ENCODE results near the gene LARP1. TPM values are rescaled to one million over a fixed set of nuclear protein-coding genes. Genes with fewer than 3 reads are reported as not detected.

Gene LARP1
- total and polyA plus RNA-seq, 10 of the 15 experiments (the other 5 are each of a cell fraction or from before 2014, with no cell fraction given): 22.6 to 227 (median 60.8) TPM

DNA sequence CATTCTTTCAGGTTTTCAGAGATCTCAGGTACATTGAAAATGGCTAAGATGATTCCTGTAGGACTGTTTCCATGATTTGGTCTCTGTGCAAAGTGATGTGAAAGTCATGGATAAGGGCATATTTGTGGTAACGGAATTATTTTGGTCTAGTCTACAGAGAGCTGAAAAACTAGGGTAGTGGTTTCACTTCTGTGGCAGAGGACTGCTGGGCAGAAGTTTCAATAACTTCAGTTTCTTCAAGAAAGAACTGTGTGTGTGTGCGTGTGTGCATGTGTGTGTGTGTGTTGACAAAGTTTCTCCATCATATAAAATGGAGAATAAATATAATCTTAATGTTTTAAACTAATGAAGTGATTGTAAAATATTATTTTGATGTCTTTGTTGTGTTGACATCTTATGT lies 107.6 kb downstream of the LARP1 start:
- Histone ChIP-seq H3K4me2 (ENCODE audit: control insufficient read depth, insufficient read depth) (peak overlapping the region; percentile 77), H4K20me1 (ENCODE audit: control insufficient read depth, insufficient read depth) (no peaks in the 10 kb centered on the region; the same call in 1 of the 2 replicates), H3K4me1 (ENCODE audit: control insufficient read depth, insufficient read depth, low read length) (peaks cover 17% of the 10 kb centered on the region), H3K27ac (ENCODE audit: control insufficient read depth, insufficient read depth) (0 out of 2 replicates have a peak overlapping the region, but pooled peaks have one; percentile 18), H3K9ac (ENCODE audit: control insufficient read depth, insufficient read depth, low read length) (no peak overlapping the region), H3K36me3 (ENCODE audit: control insufficient read depth in 2 of 2, insufficient read depth in 2 of 2, low read length in 1 of 2) (peaks cover 1 to 4% of the 10 kb centered on the region in 2 experiments), H3K27me3 (replicated peaks in 1 of 2; ENCODE audit: control insufficient read depth in 2 of 2, insufficient read depth in 2 of 2, low read length in 1 of 2) (no peaks in the 10 kb centered on the region), H2AFZ (ENCODE audit: control insufficient read depth, low read depth, low read length) (no peak overlapping the region), H3K79me2 (ENCODE audit: control insufficient read depth, insufficient read depth, low read length) (peaks cover 53% of the 10 kb centered on the region), H3K4me3 (peak overlapping the region; percentile 12; the same call in 1 of the 2 replicates), H3K9me3 (replicated peaks; ENCODE audit: control insufficient read depth, insufficient read depth, low read length) (no peaks in the 10 kb centered on the region)
- DNase-seq (ENCODE audit: low read depth, low spot score) (peak; percentile 27), FAIRE-seq (no peak), ATAC-seq (no peak)
- TF ChIP-seq RUNX3 (IDR thresholded peaks at IDR 0.05; ENCODE audit: low read length) (peak; percentile 15; the same call in 1 of the 2 replicates), SUZ12 (IDR thresholded peaks at IDR 0.05; ENCODE audit: unreplicated experiment) (no peak), IKZF2 (IDR thresholded peaks at IDR 0.05) (peak; percentile 16 to 44; a peak in 2 of 4 replicates), NFYA (IDR thresholded peaks at IDR 0.05; ENCODE audit: borderline replicate concordance, low read depth, low read length) (no peak), HDAC6 (IDR thresholded peaks at IDR 0.05; ENCODE audit: unreplicated experiment) (no peak)
- no TSS peak for BruUV-seq (replicated peaks)
- ChIA-PET RAD21 (ENCODE audit: unreplicated experiment) (no interaction called here), SMC1A (ENCODE audit: uncharacterized antibody, unreplicated experiment) (no interaction called here), POLR2A (interaction anchor here (0.6 to 1.0 kb wide), 2 partner anchors 101 to 215 kb away, joined by 3 read pairs; no protein-coding TSS in a partner anchor), CTCF (interaction anchor here (0.6 to 1.6 kb wide), 3 partner anchors 19 to 55 kb away, joined by 3 to 5 read pairs (median 4); no protein-coding TSS in a partner anchor)
- intact Hi-C loops (cut with micrococcal nuclease; ENCODE audit: unreplicated experiment): loop anchor here (5.0 kb wide), 1 partner anchor 210 kb away; no protein-coding TSS in a partner anchor
- 2% methylated on average over 2 of the region's 2 CpGs for WGBS (ENCODE audit: insufficient coverage, insufficient replicate concordance, low lambda C conversion rate, missing lambda C conversion rate)
- in situ Hi-C loops (cut with MboI): loop anchor here (5.0 kb wide), 1 partner anchor 110 kb away; no protein-coding TSS in a partner anchor

Measured in GM12878 (cell line).